ENCODE results near the gene OGG1. TPM values are rescaled to one million over a fixed set of nuclear protein-coding genes. Genes with fewer than 3 reads are reported as not detected.

Gene OGG1
- total RNA-seq, 1 donor from 2014 or later = 15.3 TPM

GRCh38 chr3:9731206-9732079, 18.3 kb upstream of the OGG1 start, which contains the start of gene BRPF1:
Gene BRPF1 (plus strand): TSS chr3:9731735. CDS start chr3:9734141, 2,406 bp downstream.
- Mint-ChIP-seq H3K36me3 (ENCODE audit: low read depth, unreplicated experiment) (peaks cover 12% of the 10 kb centered on the region), H3K27ac (ENCODE audit: unreplicated experiment) (peak within 1 kb of the TSS; percentile 96), H3K27me3 (ENCODE audit: low read depth, unreplicated experiment) (no peaks in the 10 kb centered on the region), H3K4me3 (ENCODE audit: unreplicated experiment) (peak within 1 kb of the TSS; percentile 96), H3K4me1 (ENCODE audit: low read depth, unreplicated experiment) (peaks cover 24% of the 10 kb centered on the region), H3K9me3 (ENCODE audit: unreplicated experiment) (no peaks in the 10 kb centered on the region)
- Histone ChIP-seq H4K20me1 (ENCODE audit: insufficient read depth, low read length) (peaks cover 36% of the 10 kb centered on the region), H3K79me2 (ENCODE audit: insufficient read depth, low read length) (peaks cover 49% of the 10 kb centered on the region), H3K4me2 (ENCODE audit: low read length) (peak within 1 kb of the TSS; percentile 95), H3K27ac (ENCODE audit: low read depth, low read length) (peak within 1 kb of the TSS; percentile 100), H3K9ac (ENCODE audit: low read length) (peak within 1 kb of the TSS; percentile 100), H3K4me3 (ENCODE audit: insufficient read depth, low read depth, low read length) (peak within 1 kb of the TSS; percentile 81), H3K36me3 (ENCODE audit: insufficient read depth, low read length) (peaks cover 6% of the 10 kb centered on the region), H3K9me3 (ENCODE audit: insufficient read depth, low read depth, low read length) (no peaks in the 10 kb centered on the region), H3K27me3 (ENCODE audit: insufficient read depth, low read length) (no peaks in the 10 kb centered on the region), H3K4me1 (ENCODE audit: insufficient read depth, low read length) (peaks cover 16% of the 10 kb centered on the region), H2AFZ (ENCODE audit: low read depth, low read length) (peak within 1 kb of the TSS; percentile 97)
- TF ChIP-seq, protein P1, sequence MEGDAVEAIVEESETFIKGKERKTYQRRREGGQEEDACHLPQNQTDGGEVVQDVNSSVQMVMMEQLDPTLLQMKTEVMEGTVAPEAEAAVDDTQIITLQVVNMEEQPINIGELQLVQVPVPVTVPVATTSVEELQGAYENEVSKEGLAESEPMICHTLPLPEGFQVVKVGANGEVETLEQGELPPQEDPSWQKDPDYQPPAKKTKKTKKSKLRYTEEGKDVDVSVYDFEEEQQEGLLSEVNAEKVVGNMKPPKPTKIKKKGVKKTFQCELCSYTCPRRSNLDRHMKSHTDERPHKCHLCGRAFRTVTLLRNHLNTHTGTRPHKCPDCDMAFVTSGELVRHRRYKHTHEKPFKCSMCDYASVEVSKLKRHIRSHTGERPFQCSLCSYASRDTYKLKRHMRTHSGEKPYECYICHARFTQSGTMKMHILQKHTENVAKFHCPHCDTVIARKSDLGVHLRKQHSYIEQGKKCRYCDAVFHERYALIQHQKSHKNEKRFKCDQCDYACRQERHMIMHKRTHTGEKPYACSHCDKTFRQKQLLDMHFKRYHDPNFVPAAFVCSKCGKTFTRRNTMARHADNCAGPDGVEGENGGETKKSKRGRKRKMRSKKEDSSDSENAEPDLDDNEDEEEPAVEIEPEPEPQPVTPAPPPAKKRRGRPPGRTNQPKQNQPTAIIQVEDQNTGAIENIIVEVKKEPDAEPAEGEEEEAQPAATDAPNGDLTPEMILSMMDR (IDR thresholded peaks at IDR 0.05; ENCODE audit: insufficient read depth, low read depth, low read length) = no peak
- TF ChIP-seq EZH2 (IDR thresholded peaks at IDR 0.05; ENCODE audit: insufficient read depth, low read length) = no peak
- FAIRE-seq (no peak), DNase-seq (ENCODE audit: low read depth) (peak; percentile 96)

- H3K4me3 ChIP-seq (ENCODE audit: insufficient read depth, low read depth, low read length) = peak overlapping the region; percentile 81
- peak overlapping the region; percentile 97 for H2AFZ ChIP-seq (ENCODE audit: low read depth, low read length)
- peak overlapping the region; percentile 100 for H3K27ac ChIP-seq (ENCODE audit: low read depth, low read length)
- peaks cover 16% of the 10 kb centered on the region for H3K4me1 ChIP-seq (ENCODE audit: insufficient read depth, low read length)
- Mint-ChIP-seq H3K9me3 (ENCODE audit: unreplicated experiment) (no peaks in the 10 kb centered on the region), H3K4me1 (ENCODE audit: low read depth, unreplicated experiment) (peaks cover 24% of the 10 kb centered on the region), H3K36me3 (ENCODE audit: low read depth, unreplicated experiment) (peaks cover 16% of the 10 kb centered on the region), H3K27ac (ENCODE audit: unreplicated experiment) (peak overlapping the region; percentile 86), H3K4me3 (ENCODE audit: unreplicated experiment) (peak overlapping the region; percentile 96), H3K27me3 (ENCODE audit: low read depth, unreplicated experiment) (no peaks in the 10 kb centered on the region)
- FAIRE-seq (no peak), DNase-seq (ENCODE audit: low read depth) (no peak)
- H3K36me3 ChIP-seq (ENCODE audit: insufficient read depth, low read length) = peaks cover 14% of the 10 kb centered on the region
- no peaks in the 10 kb centered on the region for H3K27me3 ChIP-seq (ENCODE audit: insufficient read depth, low read length)
- H3K4me2 ChIP-seq (ENCODE audit: low read length) = peak overlapping the region; percentile 94
- no peak for TF ChIP-seq EZH2 (IDR thresholded peaks at IDR 0.05; ENCODE audit: insufficient read depth, low read length)
- TF ChIP-seq, protein P1 (IDR thresholded peaks at IDR 0.05; ENCODE audit: insufficient read depth, low read depth, low read length) = no peak
- peaks cover 55% of the 10 kb centered on the region for H3K79me2 ChIP-seq (ENCODE audit: insufficient read depth, low read length)
- H3K9ac ChIP-seq (ENCODE audit: low read length) = peak overlapping the region; percentile 100
- H4K20me1 ChIP-seq (ENCODE audit: insufficient read depth, low read length) = peaks cover 44% of the 10 kb centered on the region
- H3K9me3 ChIP-seq (ENCODE audit: insufficient read depth, low read depth, low read length) = no peaks in the 10 kb centered on the region
These were observed 17.5 kb upstream of the OGG1 start for GRCh38 chr3:9732080-9732739.

Measured in astrocyte (in vitro differentiated cells and primary cell).